ENCODE results near the gene GNAQ. TPM values are rescaled to one million over a fixed set of nuclear protein-coding genes. Genes with fewer than 3 reads are reported as not detected.

The GNAQ gene
- total RNA-seq, 1 experiment from 2014 or later: 55.5 TPM

GRCh38 chr9:78040726-78041125 lies 9.1 kb upstream of the GNAQ start (continued):
- TF ChIP-seq, protein P1, sequence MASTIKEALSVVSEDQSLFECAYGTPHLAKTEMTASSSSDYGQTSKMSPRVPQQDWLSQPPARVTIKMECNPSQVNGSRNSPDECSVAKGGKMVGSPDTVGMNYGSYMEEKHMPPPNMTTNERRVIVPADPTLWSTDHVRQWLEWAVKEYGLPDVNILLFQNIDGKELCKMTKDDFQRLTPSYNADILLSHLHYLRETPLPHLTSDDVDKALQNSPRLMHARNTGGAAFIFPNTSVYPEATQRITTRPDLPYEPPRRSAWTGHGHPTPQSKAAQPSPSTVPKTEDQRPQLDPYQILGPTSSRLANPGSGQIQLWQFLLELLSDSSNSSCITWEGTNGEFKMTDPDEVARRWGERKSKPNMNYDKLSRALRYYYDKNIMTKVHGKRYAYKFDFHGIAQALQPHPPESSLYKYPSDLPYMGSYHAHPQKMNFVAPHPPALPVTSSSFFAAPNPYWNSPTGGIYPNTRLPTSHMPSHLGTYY (CRISPR knock-in tag; IDR thresholded peaks at IDR 0.05): no peak
- TF ChIP-seq HMGA2 (CRISPR knock-in tag; IDR thresholded peaks at IDR 0.05): no peak
- TF ChIP-seq SOX15 (CRISPR knock-in tag; IDR thresholded peaks at IDR 0.05): no peak
- TF ChIP-seq TEAD4 (CRISPR knock-in tag; IDR thresholded peaks at IDR 0.05): no peak
- no peak for TF ChIP-seq TCF7 (CRISPR knock-in tag; IDR thresholded peaks at IDR 0.05; ENCODE audit: low read depth)
- no peak for TF ChIP-seq ZNF396 (CRISPR knock-in tag; IDR thresholded peaks at IDR 0.05; ENCODE audit: borderline replicate concordance)
- no peak for TF ChIP-seq ZNF232 (CRISPR knock-in tag; IDR thresholded peaks at IDR 0.05)
- TF ChIP-seq, protein P2, sequence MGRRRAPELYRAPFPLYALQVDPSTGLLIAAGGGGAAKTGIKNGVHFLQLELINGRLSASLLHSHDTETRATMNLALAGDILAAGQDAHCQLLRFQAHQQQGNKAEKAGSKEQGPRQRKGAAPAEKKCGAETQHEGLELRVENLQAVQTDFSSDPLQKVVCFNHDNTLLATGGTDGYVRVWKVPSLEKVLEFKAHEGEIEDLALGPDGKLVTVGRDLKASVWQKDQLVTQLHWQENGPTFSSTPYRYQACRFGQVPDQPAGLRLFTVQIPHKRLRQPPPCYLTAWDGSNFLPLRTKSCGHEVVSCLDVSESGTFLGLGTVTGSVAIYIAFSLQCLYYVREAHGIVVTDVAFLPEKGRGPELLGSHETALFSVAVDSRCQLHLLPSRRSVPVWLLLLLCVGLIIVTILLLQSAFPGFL (CRISPR knock-in tag; IDR thresholded peaks at IDR 0.05; ENCODE audit: borderline replicate concordance): no peak

DNA sequence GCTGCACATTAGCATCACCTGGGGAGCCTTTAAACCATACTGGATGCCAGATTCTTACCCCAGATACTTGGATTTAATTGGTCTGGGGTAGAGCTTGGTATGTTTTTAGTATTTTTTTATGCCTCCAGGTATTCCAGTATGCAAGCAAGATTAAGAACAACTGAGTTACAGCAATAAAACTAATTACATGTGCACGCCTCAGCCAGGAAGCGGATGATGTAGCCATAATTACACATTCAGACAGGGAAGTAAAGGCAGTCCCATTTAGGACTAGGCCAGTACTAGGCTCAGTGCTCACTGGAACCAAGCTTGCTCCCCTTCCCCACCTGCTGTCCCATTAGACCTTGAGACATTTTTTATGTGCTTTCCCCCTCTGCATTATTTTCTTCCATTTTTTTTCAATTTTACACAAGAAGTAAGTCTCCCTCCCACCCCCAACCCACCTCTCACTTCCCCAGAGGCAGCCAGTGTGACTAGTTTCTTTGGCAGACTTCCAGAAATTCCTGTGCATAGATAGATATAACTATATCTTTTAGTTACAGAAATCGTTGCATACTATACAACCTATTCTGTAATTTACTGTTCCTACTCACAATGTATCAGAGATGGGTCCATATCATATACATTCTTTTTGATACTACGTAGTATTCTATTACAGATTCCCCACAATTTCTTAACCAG lies 7.1 kb upstream of the GNAQ start:
- POLR2A ChIA-PET: interaction anchor here (0.6 kb wide), 1 partner anchor 9 kb away, joined by 4 read pairs; no protein-coding TSS in a partner anchor
- H3K4me3 Mint-ChIP-seq: no peak overlapping the region
- TF ChIP-seq CDX4 (CRISPR knock-in tag; IDR thresholded peaks at IDR 0.05; ENCODE audit: borderline replicate concordance) (no peak), AR (CRISPR knock-in tag; IDR thresholded peaks at IDR 0.05) (no peak), JUN (CRISPR knock-in tag; IDR thresholded peaks at IDR 0.05) (no peak), IRF1 (CRISPR knock-in tag; IDR thresholded peaks at IDR 0.05) (no peak), MLX (CRISPR knock-in tag; IDR thresholded peaks at IDR 0.05) (no peak), CBFB (CRISPR knock-in tag; IDR thresholded peaks at IDR 0.05; ENCODE audit: low read depth) (no peak), ATF1 (CRISPR knock-in tag; IDR thresholded peaks at IDR 0.05) (no peak), ZNF317 (CRISPR knock-in tag; IDR thresholded peaks at IDR 0.05; ENCODE audit: borderline replicate concordance, low read depth) (no peak), GABPB1 (CRISPR knock-in tag; IDR thresholded peaks at IDR 0.05) (no peak), ESRRA (CRISPR knock-in tag; IDR thresholded peaks at IDR 0.05; ENCODE audit: borderline replicate concordance) (no peak), GRHL2 (CRISPR knock-in tag; IDR thresholded peaks at IDR 0.05; ENCODE audit: insufficient replicate concordance, severe bottlenecking) (no peak), ATF2 (CRISPR knock-in tag; IDR thresholded peaks at IDR 0.05; ENCODE audit: borderline replicate concordance, low read depth) (no peak), CREB1 (CRISPR knock-in tag; IDR thresholded peaks at IDR 0.05) (no peak), RELA (CRISPR knock-in tag; IDR thresholded peaks at IDR 0.05; ENCODE audit: borderline replicate concordance) (no peak)
- TF ChIP-seq, protein P3, sequence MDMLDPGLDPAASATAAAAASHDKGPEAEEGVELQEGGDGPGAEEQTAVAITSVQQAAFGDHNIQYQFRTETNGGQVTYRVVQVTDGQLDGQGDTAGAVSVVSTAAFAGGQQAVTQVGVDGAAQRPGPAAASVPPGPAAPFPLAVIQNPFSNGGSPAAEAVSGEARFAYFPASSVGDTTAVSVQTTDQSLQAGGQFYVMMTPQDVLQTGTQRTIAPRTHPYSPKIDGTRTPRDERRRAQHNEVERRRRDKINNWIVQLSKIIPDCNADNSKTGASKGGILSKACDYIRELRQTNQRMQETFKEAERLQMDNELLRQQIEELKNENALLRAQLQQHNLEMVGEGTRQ (CRISPR knock-in tag; IDR thresholded peaks at IDR 0.05): no peak
- TF ChIP-seq, protein P2 (CRISPR knock-in tag; IDR thresholded peaks at IDR 0.05; ENCODE audit: borderline replicate concordance): no peak
- H3K4me1 Mint-ChIP-seq: peaks cover 13% of the 10 kb centered on the region
- CTCF ChIA-PET: no interaction called here
- no peak overlapping the region for H3K27ac Mint-ChIP-seq
- DNase-seq (ENCODE audit: low spot score): no peak
- H3K36me3 Mint-ChIP-seq: peaks cover 7% of the 10 kb centered on the region
- H3K9me3 Mint-ChIP-seq: peaks cover 8% of the 10 kb centered on the region; the same call in 1 of the 2 replicates
- peaks cover 3% of the 10 kb centered on the region; the same call in 1 of the 2 replicates for H3K27me3 Mint-ChIP-seq (ENCODE audit: low read depth)
- no peak for ATAC-seq

All from WTC11 (cell line).